PFSK-1 (cell line): ENCODE data around the gene GSTO1.

Experiments
- FOXP2 ChIP-seq: optimal IDR thresholded peaks from 2 replicates; pipeline ENCODE3; 2011; ENCODE audit warnings: borderline replicate concordance, control low read depth, inconsistent platforms; ENCODE audit not compliant: insufficient read depth; ENCODE audit errors: extremely low read length, extremely low read depth
- POLR2AphosphoS5 ChIP-seq: IDR thresholded peaks from 2 replicates; pipeline ENCODE4 v1.6.1; 2012; ENCODE audit warnings: low read depth, mild to moderate bottlenecking, control low read depth, low read length, moderate library complexity
- SIN3A ChIP-seq: IDR thresholded peaks from 2 replicates; pipeline ENCODE4 v1.6.1; 2012; ENCODE audit warnings: mild to moderate bottlenecking, low read length, moderate library complexity, borderline replicate concordance; ENCODE audit not compliant: insufficient read depth
- TAF1 ChIP-seq: IDR thresholded peaks from 2 replicates; pipeline ENCODE4 v1.6.1; 2012; ENCODE audit warnings: low read length, control low read depth, borderline replicate concordance; ENCODE audit not compliant: insufficient read depth
- TF ChIP-seq, protein P1 (sequence below), 2 experiments: IDR thresholded peaks; 2 replicates each; pipeline versions ENCODE4 v1.6.1 to v1.8.0; 2011 to 2012; ENCODE audit warnings: low read depth in 2 of 2, low read length in 2 of 2, control low read depth in 1 of 2, inconsistent platforms in 1 of 2, mild to moderate bottlenecking in 1 of 2, moderate library complexity in 1 of 2; ENCODE audit not compliant: insufficient read depth in 1 of 2

GSTO1 gene

DNA sequence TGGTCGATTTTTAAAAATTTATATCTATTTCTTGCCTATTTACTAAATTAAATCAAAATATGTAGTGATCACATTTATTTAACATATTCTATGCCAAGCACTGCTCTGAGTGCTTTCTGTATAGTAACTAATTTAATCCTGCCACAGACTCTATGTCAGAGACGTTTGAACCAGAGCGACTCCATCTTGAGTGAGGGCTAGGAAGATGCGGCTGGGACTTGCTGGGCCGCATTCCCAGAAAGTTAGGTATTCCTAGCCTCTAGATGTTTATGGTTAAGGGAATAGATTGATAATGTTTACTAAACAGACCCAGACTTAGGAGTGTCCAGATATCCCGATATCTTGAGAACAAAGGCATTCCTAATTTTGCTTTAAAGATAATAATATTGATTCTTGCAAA, 3.2 kb upstream of the GSTO1 start:
- no peak for TF ChIP-seq POLR2AphosphoS5
- TF ChIP-seq FOXP2: no peak
- no peak for TF ChIP-seq TAF1
- no peak for TF ChIP-seq SIN3A
- TF ChIP-seq, protein P1, sequence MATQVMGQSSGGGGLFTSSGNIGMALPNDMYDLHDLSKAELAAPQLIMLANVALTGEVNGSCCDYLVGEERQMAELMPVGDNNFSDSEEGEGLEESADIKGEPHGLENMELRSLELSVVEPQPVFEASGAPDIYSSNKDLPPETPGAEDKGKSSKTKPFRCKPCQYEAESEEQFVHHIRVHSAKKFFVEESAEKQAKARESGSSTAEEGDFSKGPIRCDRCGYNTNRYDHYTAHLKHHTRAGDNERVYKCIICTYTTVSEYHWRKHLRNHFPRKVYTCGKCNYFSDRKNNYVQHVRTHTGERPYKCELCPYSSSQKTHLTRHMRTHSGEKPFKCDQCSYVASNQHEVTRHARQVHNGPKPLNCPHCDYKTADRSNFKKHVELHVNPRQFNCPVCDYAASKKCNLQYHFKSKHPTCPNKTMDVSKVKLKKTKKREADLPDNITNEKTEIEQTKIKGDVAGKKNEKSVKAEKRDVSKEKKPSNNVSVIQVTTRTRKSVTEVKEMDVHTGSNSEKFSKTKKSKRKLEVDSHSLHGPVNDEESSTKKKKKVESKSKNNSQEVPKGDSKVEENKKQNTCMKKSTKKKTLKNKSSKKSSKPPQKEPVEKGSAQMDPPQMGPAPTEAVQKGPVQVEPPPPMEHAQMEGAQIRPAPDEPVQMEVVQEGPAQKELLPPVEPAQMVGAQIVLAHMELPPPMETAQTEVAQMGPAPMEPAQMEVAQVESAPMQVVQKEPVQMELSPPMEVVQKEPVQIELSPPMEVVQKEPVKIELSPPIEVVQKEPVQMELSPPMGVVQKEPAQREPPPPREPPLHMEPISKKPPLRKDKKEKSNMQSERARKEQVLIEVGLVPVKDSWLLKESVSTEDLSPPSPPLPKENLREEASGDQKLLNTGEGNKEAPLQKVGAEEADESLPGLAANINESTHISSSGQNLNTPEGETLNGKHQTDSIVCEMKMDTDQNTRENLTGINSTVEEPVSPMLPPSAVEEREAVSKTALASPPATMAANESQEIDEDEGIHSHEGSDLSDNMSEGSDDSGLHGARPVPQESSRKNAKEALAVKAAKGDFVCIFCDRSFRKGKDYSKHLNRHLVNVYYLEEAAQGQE (IDR thresholded peaks at IDR 0.05; ENCODE audit: insufficient read depth in 1 of 2, low read depth in 2 of 2, low read length in 2 of 2): no peak

DNA sequence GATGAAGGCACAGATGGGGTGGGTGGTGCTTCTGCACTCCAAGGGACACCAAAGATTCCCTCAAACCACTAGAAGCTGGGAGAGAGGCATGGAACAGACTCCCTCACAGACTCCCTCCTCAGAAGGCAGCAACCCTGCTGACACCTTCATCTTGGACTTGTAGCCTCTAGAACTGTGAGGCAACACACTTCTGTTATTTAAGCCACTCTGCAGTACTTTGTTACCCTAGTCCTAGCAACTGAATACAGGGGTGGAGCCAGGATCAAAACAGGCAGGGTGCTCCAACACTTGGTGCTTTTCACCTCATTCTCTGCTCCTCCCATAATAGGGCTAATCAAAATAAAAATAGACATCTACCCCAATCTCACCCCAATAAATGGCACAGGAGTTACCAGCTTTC, 2.3 kb upstream of the GSTO1 start:
- no peak for TF ChIP-seq POLR2AphosphoS5
- TF ChIP-seq, protein P1 (IDR thresholded peaks at IDR 0.05; ENCODE audit: insufficient read depth in 1 of 2, low read depth in 2 of 2, low read length in 2 of 2): no peak
- TF ChIP-seq FOXP2: no peak
- no peak for TF ChIP-seq TAF1
- no peak for TF ChIP-seq SIN3A

DNA sequence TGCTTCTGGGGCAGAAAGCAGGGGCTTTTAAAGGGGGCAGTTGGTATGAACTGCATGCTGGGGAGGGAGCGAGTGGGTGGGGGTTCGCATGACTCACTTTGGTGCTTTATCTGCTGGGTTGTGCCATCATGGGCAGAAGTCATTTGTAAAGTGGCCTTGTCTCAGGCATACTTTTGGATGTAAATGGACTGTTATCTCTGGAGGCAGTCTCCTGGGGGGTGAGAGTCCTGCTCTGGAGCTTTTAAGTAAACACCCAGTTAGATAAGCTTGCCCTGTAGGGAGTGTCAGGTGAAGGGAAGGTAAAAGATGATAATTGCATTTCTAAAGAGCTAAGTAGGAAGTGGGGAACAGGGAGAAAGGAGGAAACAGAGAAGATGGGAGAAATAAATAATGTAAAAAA, 1.6 kb upstream of the GSTO1 start:
- TF ChIP-seq, protein P1 (IDR thresholded peaks at IDR 0.05; ENCODE audit: insufficient read depth in 1 of 2, low read depth in 2 of 2, low read length in 2 of 2): no peak
- TF ChIP-seq FOXP2 (no peak), TAF1 (no peak), SIN3A (no peak), POLR2AphosphoS5 (no peak)

DNA sequence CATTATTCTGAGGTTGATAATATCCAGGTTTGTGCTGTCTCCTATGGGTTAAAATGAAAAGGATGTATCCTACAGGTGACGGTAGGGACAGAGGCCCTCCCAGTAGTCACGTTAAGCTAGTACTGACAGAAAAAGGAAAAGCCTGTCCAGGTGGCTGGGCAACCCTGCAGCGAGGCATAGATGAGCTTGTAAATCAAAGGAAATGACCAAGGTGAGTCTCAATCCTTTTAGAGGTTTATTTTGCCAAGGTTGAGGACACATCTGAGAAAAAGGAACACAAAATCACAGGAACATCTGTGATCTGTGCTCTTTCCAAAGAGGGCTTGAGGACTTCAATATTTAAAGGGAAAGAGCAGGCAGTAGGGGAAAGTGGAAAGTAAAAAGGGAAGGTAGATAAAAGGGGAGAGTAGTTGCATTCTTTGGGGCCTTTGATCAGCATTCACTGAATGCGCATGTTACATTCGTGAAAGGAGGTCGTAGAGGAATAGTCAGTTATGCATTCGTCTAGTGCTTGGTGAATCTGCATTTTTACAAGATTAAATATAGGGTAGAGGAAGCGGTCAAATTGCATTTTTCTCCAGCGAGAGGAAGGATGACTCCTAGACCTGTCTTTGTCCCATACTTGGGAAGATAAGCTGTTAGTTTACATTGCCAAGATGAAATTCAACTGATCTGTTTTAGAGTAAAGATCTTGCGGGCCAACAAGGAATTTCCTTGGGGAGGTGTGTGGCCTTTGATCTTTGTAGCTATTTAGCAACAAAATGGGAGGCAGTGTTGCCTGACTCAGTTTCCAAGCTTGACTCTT, 884 bp upstream of the GSTO1 start:
- TF ChIP-seq TAF1: no peak
- TF ChIP-seq POLR2AphosphoS5: no peak
- no peak for TF ChIP-seq FOXP2
- TF ChIP-seq, protein P1 (IDR thresholded peaks at IDR 0.05; ENCODE audit: insufficient read depth in 1 of 2, low read depth in 2 of 2, low read length in 2 of 2): no peak
- no peak for TF ChIP-seq SIN3A
